Heart left ventricle (tissue), 16 donors: ENCODE results near the gene RAB36. TPM values are rescaled to one million over a fixed set of nuclear protein-coding genes. Genes with fewer than 3 reads are reported as not detected.
A peak's percentile ranks its signal among the peaks of the same experiment; 100 is the strongest.

ENCODE experiments used
- ATAC-seq, 4 donors: fragments of 200-7000 bp; cut with Tn5 transposase; one replicate each; pipeline ENCODE4 v1.9.1; 2020 to 2022; ENCODE audit warnings: moderate library complexity in 4 of 4, mild to moderate bottlenecking in 3 of 4, moderate number of reproducible peaks in 1 of 4
- DNase-seq, 5 donors: peaks; one replicate each; pipeline ENCODE4 v3.0.0-alpha.2; 2020
- H3K27ac ChIP-seq, 12 donors: fragments of 200-600 bp; sonication (generic) in 4 of 12; one replicate each; pipeline versions ENCODE4 v1.5.0 to v1.8.0; 2016 to 2022; ENCODE audit warnings: mild to moderate bottlenecking in 2 of 12
- H3K27me3 ChIP-seq, 9 donors: fragments of 200-600 bp; sonication (generic) in 2 of 9; one replicate each; pipeline versions ENCODE4 v1.5.1 to v1.8.0; 2016 to 2022; ENCODE audit warnings: mild to moderate bottlenecking in 3 of 9
- H3K36me3 ChIP-seq, 9 donors: fragments of 200-600 bp; sonication (generic) in 2 of 9; one replicate each; pipeline versions ENCODE4 v1.5.0 to v1.8.0; 2018 to 2022; ENCODE audit warnings: mild to moderate bottlenecking in 2 of 9
- H3K4me1 ChIP-seq, 12 donors: fragments of 200-600 bp; sonication (generic) in 4 of 12; one replicate each; pipeline versions ENCODE4 v1.5.0 to v1.8.0; 2016 to 2022; ENCODE audit warnings: mild to moderate bottlenecking in 3 of 12
- H3K4me3 ChIP-seq, 12 donors: fragments of 200-600 bp; sonication (generic) in 4 of 12; one replicate each; pipeline versions ENCODE4 v1.5.0 to v1.8.0; 2017 to 2022; ENCODE audit warnings: mild to moderate bottlenecking in 9 of 12, moderate library complexity in 4 of 12
- H3K9me3 ChIP-seq, 12 donors: fragments of 200-600 bp; sonication (generic) in 4 of 12; one replicate each; pipeline versions ENCODE4 v1.5.0 to v1.8.0; 2016 to 2022; ENCODE audit warnings: mild to moderate bottlenecking in 1 of 12
- CTCF ChIP-seq, 12 donors: fragments of 200-600 bp; sonication (generic) in 4 of 12; IDR thresholded peaks; one replicate each; pipeline versions ENCODE4 v1.5.0 to v1.8.0; 2018 to 2022; ENCODE audit warnings: antibody characterized with exemption in 12 of 12, mild to moderate bottlenecking in 5 of 12
- POLR2A ChIP-seq, 2 donors: fragments of 450-650 bp; IDR thresholded peaks; one replicate each; pipeline ENCODE4 v1.6.1; 2017; ENCODE audit warnings: antibody characterized with exemption in 2 of 2, mild to moderate bottlenecking in 2 of 2, moderate library complexity in 2 of 2
- WGBS, 4 donors: extraction: QIAGEN DNeasy Blood & Tissue Kit in 2 of 4; methylation state at CpG; one replicate each; pipeline versions ENCODE4 v1.1.5 to v1.1.7; 2013 to 2018; 5-methylcytosine and 5-hydroxymethylcytosine counted together
- intact Hi-C, 10 donors: fragments of 100-400 bp; cut with DNase I; formaldehyde crosslinking; loops; one replicate each; pipeline versions ENCODE4 v1.11.1 to v1.14.2; 2022
- polyA plus RNA-seq, 2 donors: library from polyadenylated mRNA; stranded (reverse); fragments of 200-250 nt; gene quantifications; one replicate each; pipeline ENCODE4 v1.2.3, GENCODE V29; 2013
- total RNA-seq, 9 donors: library from RNA; depleted of rRNA in 2 of 9; stranded (reverse); fragments of >200 nt in 2 of 9; fragmentation: NEBNext Ultra II Directional in 3 of 9; extraction: Animal tissue kit (Norgen Biotek cat#: 25700) in 3 of 9; gene quantifications; one replicate each; pipeline versions ENCODE4 v1.1.0 to v1.2.4, GENCODE V29; 2016 to 2023
- donor health status: ischemic (EF 13 %, LVEDD 7.1; RV severe dilation, severe dysfunction).
- donor health status: healthy with polysubstance abuse.
- donor health status: DM: no; HTN: yes; CAD: no.
- donor health status: DM: no; HTN: no; CAD: no.
- donor health status: ischemic (EF 25% LVEDD 6.9; RV normal size, moderate dysfunction).
- donor health status: ischemic (EF 25% LVEDD 5.7; RV mildly dilated, moderate dysfunction).
- donor health status: healthy.
- donor health status: DM: yes; HTN: yes; CAD: no.
- donor health status: ischemic (EF 35%, LVEDD 5.7; RV mildly dilated, moderate dysfunction).
- donor health status: nonischemic (EF 11% LVEDD 7.7; RV severe dilation, severe dysfunction).
- donor health status: DM: yes; HTN: yes; CAD: no.
- donor health status: PGD.
- donor health status: ischemic (EF 29% LVEDD 5.4; RV normal size, mild dysfunction).
- donor health status: nonischemic (EF 23%, LVEDD 6.1; RV moderate dilation, normal function).

Gene RAB36
- total and polyA plus RNA-seq, 11 donors = 0.11 to 3.2 (median 0.54) TPM

GRCh38 chr22:23158516-23159290 lies 13.4 kb downstream of the RAB36 start:
- no peak for TF ChIP-seq POLR2A (IDR thresholded peaks at IDR 0.05)
- TF ChIP-seq CTCF (IDR thresholded peaks at IDR 0.05) = no peak
- ATAC-seq (no peak), DNase-seq (no peak)
- no peaks in the 10 kb centered on the region for H3K36me3 ChIP-seq
- 82 to 89% (median 84%) methylated on average over 8 to 14 of the region's 14 CpGs for WGBS, 4 donors
- no peaks in the 10 kb centered on the region for H3K4me1 ChIP-seq
- no peak overlapping the region for H3K27ac ChIP-seq
- no peak overlapping the region for H3K4me3 ChIP-seq
- peaks cover 0 to 4% (median 0%) of the 10 kb centered on the region in 9 donors for H3K27me3 ChIP-seq
- H3K9me3 ChIP-seq = no peaks in the 10 kb centered on the region
- intact Hi-C loops = no loop called here

GRCh38 chr22:23159291-23159630 lies 14.0 kb downstream of the RAB36 start:
- Histone ChIP-seq H3K4me1 (no peaks in the 10 kb centered on the region), H3K9me3 (no peaks in the 10 kb centered on the region), H3K4me3 (no peak overlapping the region), H3K36me3 (no peaks in the 10 kb centered on the region), H3K27me3 (peaks cover 0 to 4% (median 0%) of the 10 kb centered on the region in 9 donors), H3K27ac (no peak overlapping the region)
- DNase-seq (peak in 1 of 5 donors; percentile 34), ATAC-seq (no peak)
- TF ChIP-seq POLR2A (IDR thresholded peaks at IDR 0.05) (no peak), CTCF (IDR thresholded peaks at IDR 0.05) (no peak)
- intact Hi-C loops = no loop called here
- 88 to 93% (median 92%) methylated on average over 6 of the region's 6 CpGs; no CpG with 5 or more reads in 1 of the 4 donors for WGBS, 4 donors

- DNase-seq = no peak
- no peaks in the 10 kb centered on the region for H3K27me3 ChIP-seq
- H3K36me3 ChIP-seq = no peaks in the 10 kb centered on the region
- intact Hi-C loops = no loop called here
- TF ChIP-seq POLR2A (IDR thresholded peaks at IDR 0.05) (no peak), CTCF (IDR thresholded peaks at IDR 0.05) (no peak)
- H3K9me3 ChIP-seq = no peaks in the 10 kb centered on the region
- no peak for ATAC-seq
- H3K4me1 ChIP-seq = no peaks in the 10 kb centered on the region
- WGBS, 4 donors = 95 to 97% (median 96%) methylated on average over 4 of the region's 4 CpGs
- no peak overlapping the region for H3K4me3 ChIP-seq
- H3K27ac ChIP-seq = no peak overlapping the region
These were observed 15.8 kb downstream of the RAB36 start for GRCh38 chr22:23161029-23161428.

GRCh38 chr22:23161574-23161973 lies 16.3 kb downstream of the RAB36 start:
- 84 to 94% (median 93%) methylated on average over 4 to 13 of the region's 13 CpGs for WGBS, 4 donors
- no peaks in the 10 kb centered on the region for H3K36me3 ChIP-seq
- H3K27me3 ChIP-seq = no peaks in the 10 kb centered on the region
- TF ChIP-seq CTCF (IDR thresholded peaks at IDR 0.05) (no peak), POLR2A (IDR thresholded peaks at IDR 0.05) (no peak)
- DNase-seq (no peak), ATAC-seq (no peak)
- H3K9me3 ChIP-seq = no peaks in the 10 kb centered on the region
- H3K4me1 ChIP-seq = no peaks in the 10 kb centered on the region
- no peak overlapping the region for H3K4me3 ChIP-seq
- intact Hi-C loops = no loop called here
- no peak overlapping the region for H3K27ac ChIP-seq
